ENCODE results near the gene HOGA1. TPM values are rescaled to one million over a fixed set of nuclear protein-coding genes. Genes with fewer than 3 reads are reported as not detected.

Gene HOGA1
- polyA plus RNA-seq, 1 donor (not counting 4 experiments of a cell fraction or from before 2014, with no cell fraction given): 1.0 TPM

DNA sequence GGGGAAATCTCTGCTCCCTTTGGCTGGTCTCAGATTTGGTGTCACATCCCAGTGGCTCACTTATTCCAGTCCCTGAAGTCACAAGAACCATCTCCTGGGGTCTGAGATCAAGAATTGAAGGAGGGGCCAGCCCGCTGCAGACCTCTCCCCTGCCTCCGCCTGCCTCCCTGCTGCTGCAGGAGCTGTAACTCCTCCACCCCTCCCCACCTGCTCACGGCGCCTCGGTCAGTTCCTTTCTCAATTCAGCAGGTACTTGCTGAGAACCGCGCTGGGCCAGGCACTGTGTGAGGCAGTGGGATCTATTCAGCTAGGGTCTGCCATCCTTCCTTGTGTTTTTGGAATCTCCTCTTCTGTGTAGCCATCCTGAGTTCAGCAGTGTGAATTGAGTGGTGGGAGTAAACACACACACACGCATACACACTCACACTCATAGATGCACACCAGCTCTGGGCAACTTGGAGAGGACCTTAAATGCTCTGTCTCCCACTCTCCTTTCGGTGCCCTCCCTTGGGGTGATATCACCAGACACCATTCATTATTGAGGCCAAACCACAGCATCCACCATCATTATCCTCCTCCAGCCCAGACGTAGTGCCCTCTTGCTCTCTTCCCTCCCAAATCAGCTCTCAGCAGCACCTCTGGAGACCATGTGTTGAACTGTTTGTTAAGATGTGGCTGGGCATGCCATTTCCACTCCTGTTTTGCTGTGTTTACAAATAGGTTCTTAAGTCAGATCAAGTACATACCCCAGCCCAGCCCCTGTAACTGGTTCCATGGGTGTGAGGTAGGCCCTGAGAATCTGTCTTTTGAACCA is 33.6 kb upstream of the HOGA1 start:
- no peaks in the 10 kb centered on the region for H3K36me3 ChIP-seq (ENCODE audit: control insufficient read depth in 2 of 2, extremely low read depth in 1 of 2, insufficient read depth in 2 of 2, low read length in 2 of 2)
- no peaks in the 10 kb centered on the region for H3K9me3 ChIP-seq (ENCODE audit: control insufficient read depth, low read depth, low read length)
- peak overlapping the region; percentile 75 for H3K4me2 ChIP-seq (ENCODE audit: control insufficient read depth, extremely low read depth, insufficient read depth, low read depth, low read length)
- DNase-seq (ENCODE audit: low read depth, low spot score) (no peak), FAIRE-seq (peak; percentile 32)
- peak overlapping the region; percentile 74 for H3K9ac ChIP-seq (ENCODE audit: control insufficient read depth, extremely low read depth, insufficient read depth, low read length)
- dilution Hi-C loops (cut with MboI; ENCODE audit: extremely low pct_ligation_motif_present, low sequenced_read_pairs): no loop called here
- H2AFZ ChIP-seq (ENCODE audit: control insufficient read depth, low read length): peak overlapping the region; percentile 58
- H3K79me2 ChIP-seq (ENCODE audit: control insufficient read depth, insufficient read depth, low read length): peaks cover 22% of the 10 kb centered on the region
- H4K20me1 ChIP-seq (ENCODE audit: control insufficient read depth, extremely low read depth, insufficient read depth, low read length): no peaks in the 10 kb centered on the region
- peak overlapping the region; percentile 78 for H3K27ac ChIP-seq (ENCODE audit: control insufficient read depth, insufficient read depth, low read length)
- H3K4me3 ChIP-seq (ENCODE audit: control insufficient read depth in 2 of 3, extremely low read depth in 1 of 3, insufficient read depth in 2 of 3, low read depth in 1 of 3, low read length in 3 of 3): peak overlapping the region in 1 of 3 experiments; percentile 38
- peaks cover 26% of the 10 kb centered on the region for H3K4me1 ChIP-seq (ENCODE audit: control insufficient read depth, extremely low read depth, insufficient read depth, low read length)
- no peak for TF ChIP-seq EZH2 (IDR thresholded peaks at IDR 0.05; ENCODE audit: low read length)
- TF ChIP-seq, protein P1, sequence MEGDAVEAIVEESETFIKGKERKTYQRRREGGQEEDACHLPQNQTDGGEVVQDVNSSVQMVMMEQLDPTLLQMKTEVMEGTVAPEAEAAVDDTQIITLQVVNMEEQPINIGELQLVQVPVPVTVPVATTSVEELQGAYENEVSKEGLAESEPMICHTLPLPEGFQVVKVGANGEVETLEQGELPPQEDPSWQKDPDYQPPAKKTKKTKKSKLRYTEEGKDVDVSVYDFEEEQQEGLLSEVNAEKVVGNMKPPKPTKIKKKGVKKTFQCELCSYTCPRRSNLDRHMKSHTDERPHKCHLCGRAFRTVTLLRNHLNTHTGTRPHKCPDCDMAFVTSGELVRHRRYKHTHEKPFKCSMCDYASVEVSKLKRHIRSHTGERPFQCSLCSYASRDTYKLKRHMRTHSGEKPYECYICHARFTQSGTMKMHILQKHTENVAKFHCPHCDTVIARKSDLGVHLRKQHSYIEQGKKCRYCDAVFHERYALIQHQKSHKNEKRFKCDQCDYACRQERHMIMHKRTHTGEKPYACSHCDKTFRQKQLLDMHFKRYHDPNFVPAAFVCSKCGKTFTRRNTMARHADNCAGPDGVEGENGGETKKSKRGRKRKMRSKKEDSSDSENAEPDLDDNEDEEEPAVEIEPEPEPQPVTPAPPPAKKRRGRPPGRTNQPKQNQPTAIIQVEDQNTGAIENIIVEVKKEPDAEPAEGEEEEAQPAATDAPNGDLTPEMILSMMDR (optimal IDR thresholded peaks at IDR 0.05 in 1 of 3, IDR thresholded peaks at IDR 0.05 in 1 of 3, conservative IDR thresholded peaks at IDR 0.05 in 1 of 3; ENCODE audit: extremely low read depth in 1 of 3, insufficient read depth in 2 of 3, low read length in 3 of 3): no peak
- H3K27me3 ChIP-seq (ENCODE audit: control insufficient read depth, extremely low read depth, insufficient read depth, low read length): no peaks in the 10 kb centered on the region
- H3K9me1 ChIP-seq (ENCODE audit: control insufficient read depth, extremely low read depth, insufficient read depth, low read length): no peaks in the 10 kb centered on the region

DNA sequence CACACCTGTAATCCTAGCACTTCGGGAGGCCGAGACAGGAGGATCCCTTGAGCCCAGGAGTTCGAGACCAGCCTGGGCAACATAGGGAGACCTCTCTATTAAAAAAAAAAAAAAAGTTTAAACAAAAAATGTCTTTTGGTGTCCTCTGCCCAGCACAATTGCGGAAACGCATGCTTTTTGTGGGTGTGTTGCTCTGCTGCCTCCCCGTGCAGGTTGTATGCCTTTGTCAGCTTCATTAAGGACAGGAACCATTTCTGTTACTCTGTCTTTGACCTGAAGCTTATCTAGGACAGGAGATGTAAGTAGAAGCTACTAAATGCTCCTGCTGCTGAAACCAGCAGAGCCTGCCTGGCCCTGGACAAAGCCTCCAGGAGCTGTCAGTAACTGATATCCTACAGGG is 32.9 kb upstream of the HOGA1 start:
- TF ChIP-seq, protein P1 (optimal IDR thresholded peaks at IDR 0.05 in 1 of 3, IDR thresholded peaks at IDR 0.05 in 1 of 3, conservative IDR thresholded peaks at IDR 0.05 in 1 of 3; ENCODE audit: extremely low read depth in 1 of 3, insufficient read depth in 2 of 3, low read length in 3 of 3): no peak
- TF ChIP-seq EZH2 (IDR thresholded peaks at IDR 0.05; ENCODE audit: low read length): no peak
- Histone ChIP-seq H3K4me1 (ENCODE audit: control insufficient read depth, extremely low read depth, insufficient read depth, low read length) (peaks cover 28% of the 10 kb centered on the region), H3K9me3 (ENCODE audit: control insufficient read depth, low read depth, low read length) (no peaks in the 10 kb centered on the region), H3K27me3 (ENCODE audit: control insufficient read depth, extremely low read depth, insufficient read depth, low read length) (no peaks in the 10 kb centered on the region), H3K9ac (ENCODE audit: control insufficient read depth, extremely low read depth, insufficient read depth, low read length) (no peak overlapping the region), H2AFZ (ENCODE audit: control insufficient read depth, low read length) (no peak overlapping the region), H3K9me1 (ENCODE audit: control insufficient read depth, extremely low read depth, insufficient read depth, low read length) (no peaks in the 10 kb centered on the region), H3K79me2 (ENCODE audit: control insufficient read depth, insufficient read depth, low read length) (peaks cover 19% of the 10 kb centered on the region), H3K36me3 (ENCODE audit: control insufficient read depth in 2 of 2, extremely low read depth in 1 of 2, insufficient read depth in 2 of 2, low read length in 2 of 2) (no peaks in the 10 kb centered on the region), H3K27ac (ENCODE audit: control insufficient read depth, insufficient read depth, low read length) (no peak overlapping the region), H4K20me1 (ENCODE audit: control insufficient read depth, extremely low read depth, insufficient read depth, low read length) (no peaks in the 10 kb centered on the region), H3K4me2 (ENCODE audit: control insufficient read depth, extremely low read depth, insufficient read depth, low read depth, low read length) (no peak overlapping the region), H3K4me3 (ENCODE audit: control insufficient read depth in 2 of 3, extremely low read depth in 1 of 3, insufficient read depth in 2 of 3, low read depth in 1 of 3, low read length in 3 of 3) (no peak overlapping the region)
- dilution Hi-C loops (cut with MboI; ENCODE audit: extremely low pct_ligation_motif_present, low sequenced_read_pairs): no loop called here
- FAIRE-seq: no peak
- no peak for DNase-seq (ENCODE audit: low read depth, low spot score)

Measured in keratinocyte (primary cell).